ENCODE measurements around the gene CEBPA. TPM values are rescaled to one million over a fixed set of nuclear protein-coding genes. Genes with fewer than 3 reads are reported as not detected.

Gene CEBPA
- total RNA-seq: 10 to 100 TPM in 2 of 9 donors, 1 to 10 TPM in 7; 1.6 to 24.6 (median 8.1) TPM
- 10 to 100 TPM in 2 of 3 donors, under 1 TPM in 1; 0.60 to 29.9 (median 10.1) TPM for polyA plus RNA-seq
- long read RNA-seq, donor 1, transcript CEBPA-201 (1 exons, 2,631 nt): major isoform, 124 of 129 reads
- long read RNA-seq, donor 1, partial matches to known transcripts: 0 of 129 reads
- long read RNA-seq, donor 1, other reads (novel, unspliced or antisense): 5 of 129 reads
- long read RNA-seq, donor 2, transcript CEBPA-201 (1 exons, 2,631 nt): major isoform, 140 of 140 reads
- long read RNA-seq, donor 2, partial matches to known transcripts: 0 of 140 reads
- long read RNA-seq, donor 2, other reads (novel, unspliced or antisense): 0 of 140 reads
- long read RNA-seq, donor 3, transcript CEBPA-201 (1 exons, 2,631 nt): major isoform, 109 of 109 reads
- long read RNA-seq, donor 3, partial matches to known transcripts: 0 of 109 reads
- long read RNA-seq, donor 3, other reads (novel, unspliced or antisense): 0 of 109 reads
- long read RNA-seq, donor 4: 0 reads
- long read RNA-seq, donor 5, partial matches to known transcripts: 0 of 3 reads
- long read RNA-seq, donor 5, other reads (novel, unspliced or antisense): 0 of 3 reads
- long read RNA-seq, donor 6: 0 reads
- long read RNA-seq, donor 7, transcript CEBPA-201 (1 exons, 2,631 nt): major isoform, 59 of 59 reads
- long read RNA-seq, donor 7, partial matches to known transcripts: 0 of 59 reads
- long read RNA-seq, donor 7, other reads (novel, unspliced or antisense): 0 of 59 reads
- long read RNA-seq, donor 8, transcript CEBPA-201 (1 exons, 2,631 nt): major isoform, 210 of 210 reads
- long read RNA-seq, donor 8, partial matches to known transcripts: 0 of 210 reads
- long read RNA-seq, donor 8, other reads (novel, unspliced or antisense): 0 of 210 reads
- long read RNA-seq, donor 9, transcript CEBPA-201 (1 exons, 2,631 nt): major isoform, 65 of 65 reads
- long read RNA-seq, donor 9, partial matches to known transcripts: 0 of 65 reads
- long read RNA-seq, donor 9, other reads (novel, unspliced or antisense): 0 of 65 reads
- long read RNA-seq, donor 10, transcript CEBPA-201 (1 exons, 2,631 nt): major isoform, 37 of 37 reads
- long read RNA-seq, donor 10, partial matches to known transcripts: 0 of 37 reads
- long read RNA-seq, donor 10, other reads (novel, unspliced or antisense): 0 of 37 reads

DNA sequence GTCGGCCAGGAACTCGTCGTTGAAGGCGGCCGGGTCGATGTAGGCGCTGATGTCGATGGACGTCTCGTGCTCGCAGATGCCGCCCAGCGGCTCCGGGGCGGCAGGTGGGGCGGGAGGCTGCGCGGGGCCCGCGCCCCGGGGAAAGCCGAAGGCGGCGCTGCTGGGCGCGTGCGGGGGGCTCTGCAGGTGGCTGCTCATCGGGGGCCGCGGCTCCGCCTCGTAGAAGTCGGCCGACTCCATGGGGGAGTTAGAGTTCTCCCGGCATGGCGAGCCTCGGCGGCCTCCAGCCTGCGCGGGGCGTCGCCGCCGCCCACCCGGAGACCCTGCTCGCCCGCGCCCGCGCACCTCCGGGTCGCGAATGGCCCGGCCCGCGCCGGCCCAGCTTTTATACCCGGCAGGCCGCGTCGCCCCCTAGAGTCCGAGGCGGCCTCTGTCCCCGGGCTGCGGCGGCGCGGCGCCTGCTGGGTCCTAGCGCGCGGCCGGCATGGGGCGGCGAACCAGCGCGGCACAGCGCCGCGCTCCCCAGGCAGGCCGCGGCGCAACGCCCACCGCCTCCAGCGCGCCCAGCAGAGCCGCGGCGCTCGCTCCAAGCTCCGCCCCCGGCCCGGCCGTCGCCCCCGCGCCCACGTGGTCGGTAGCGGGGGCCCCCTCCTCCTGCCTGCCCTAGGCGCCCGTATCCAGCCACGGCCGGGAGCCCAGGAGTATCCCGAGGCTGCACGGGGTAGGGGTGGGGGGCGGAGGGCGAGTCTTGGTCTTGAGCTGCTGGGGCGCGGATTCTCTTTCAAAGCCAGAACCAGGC lies at the start of gene CEBPA:
Gene CEBPA (minus strand): TSS at position 360 of the 799 bp plus-strand sequence. CDS start 120 bp downstream, at position 240.
- peaks cover 0 to 24% of the 10 kb centered on the region in 2 donors for H3K4me1 ChIP-seq (replicated peaks in 1 of 2)
- intact Hi-C loops (cut with DNase I): loop anchor here in 1 of 2 donors (10.0 kb wide), 1 partner anchor 72 kb away; the partner anchor contains the start of gene CEBPG
- H3K27me3 ChIP-seq: no peaks in the 10 kb centered on the region
- 0 to 1% (median 1%) methylated on average over 3 to 111 of the region's 111 CpGs; no CpG with 5 or more reads in 1 of the 4 donors for WGBS, 4 donors
- H3K4me3 ChIP-seq: peak within 1 kb of the TSS in 3 of 4 donors; percentile 11 to 65 (median 45)
- peak; percentile 75 to 88 for TF ChIP-seq POLR2A (IDR thresholded peaks at IDR 0.05)
- TF ChIP-seq, protein P1, sequence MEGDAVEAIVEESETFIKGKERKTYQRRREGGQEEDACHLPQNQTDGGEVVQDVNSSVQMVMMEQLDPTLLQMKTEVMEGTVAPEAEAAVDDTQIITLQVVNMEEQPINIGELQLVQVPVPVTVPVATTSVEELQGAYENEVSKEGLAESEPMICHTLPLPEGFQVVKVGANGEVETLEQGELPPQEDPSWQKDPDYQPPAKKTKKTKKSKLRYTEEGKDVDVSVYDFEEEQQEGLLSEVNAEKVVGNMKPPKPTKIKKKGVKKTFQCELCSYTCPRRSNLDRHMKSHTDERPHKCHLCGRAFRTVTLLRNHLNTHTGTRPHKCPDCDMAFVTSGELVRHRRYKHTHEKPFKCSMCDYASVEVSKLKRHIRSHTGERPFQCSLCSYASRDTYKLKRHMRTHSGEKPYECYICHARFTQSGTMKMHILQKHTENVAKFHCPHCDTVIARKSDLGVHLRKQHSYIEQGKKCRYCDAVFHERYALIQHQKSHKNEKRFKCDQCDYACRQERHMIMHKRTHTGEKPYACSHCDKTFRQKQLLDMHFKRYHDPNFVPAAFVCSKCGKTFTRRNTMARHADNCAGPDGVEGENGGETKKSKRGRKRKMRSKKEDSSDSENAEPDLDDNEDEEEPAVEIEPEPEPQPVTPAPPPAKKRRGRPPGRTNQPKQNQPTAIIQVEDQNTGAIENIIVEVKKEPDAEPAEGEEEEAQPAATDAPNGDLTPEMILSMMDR (IDR thresholded peaks at IDR 0.05): peak in 3 of 6 experiments; percentile 54 to 82 (median 57)
- DNase-seq: peak in 6 of 7 donors; percentile 54 to 69 (median 62)
- H3K9me3 ChIP-seq (replicated peaks in 1 of 3): no peaks in the 10 kb centered on the region
- no peaks in the 10 kb centered on the region for H3K36me3 ChIP-seq (replicated peaks in 1 of 2)
- H3K27ac ChIP-seq: peak within 1 kb of the TSS in 2 of 5 donors; percentile 61 to 69

GRCh38 chr19:33350538-33351309 lies 48.4 kb upstream of the CEBPA start:
- WGBS, 4 donors: 62 to 76% (median 71%) methylated on average over 12 of the region's 12 CpGs
- TF ChIP-seq, protein P1 (IDR thresholded peaks at IDR 0.05): no peak
- TF ChIP-seq POLR2A (IDR thresholded peaks at IDR 0.05): no peak
- Histone ChIP-seq H3K27ac (no peak overlapping the region), H3K4me3 (no peak overlapping the region), H3K27me3 (no peaks in the 10 kb centered on the region), H3K9me3 (replicated peaks in 1 of 3) (no peaks in the 10 kb centered on the region), H3K4me1 (replicated peaks in 1 of 2) (peaks cover 0 to 11% of the 10 kb centered on the region in 2 donors), H3K36me3 (replicated peaks in 1 of 2) (no peaks in the 10 kb centered on the region)
- intact Hi-C loops (cut with DNase I): no loop called here
- DNase-seq: no peak

- Histone ChIP-seq H3K27ac (no peak overlapping the region), H3K27me3 (no peaks in the 10 kb centered on the region), H3K9me3 (replicated peaks in 1 of 3) (no peaks in the 10 kb centered on the region), H3K36me3 (replicated peaks in 1 of 2) (no peaks in the 10 kb centered on the region), H3K4me3 (no peak overlapping the region), H3K4me1 (replicated peaks in 1 of 2) (peaks cover 0 to 11% of the 10 kb centered on the region in 2 donors)
- DNase-seq: no peak
- TF ChIP-seq, protein P1 (IDR thresholded peaks at IDR 0.05): no peak
- TF ChIP-seq POLR2A (IDR thresholded peaks at IDR 0.05): no peak
- intact Hi-C loops (cut with DNase I): no loop called here
- WGBS, 4 donors: 66 to 73% (median 69%) methylated on average over 12 of the region's 12 CpGs
Observed at GRCh38 chr19:33349319-33350289, 47.3 kb upstream of the CEBPA start.
